Sigmoid colon (tissue), 4 donors: ENCODE data around the gene CCNY.

Source experiments
- CTCF ChIP-seq, 4 experiments: fragments of 450-650 bp in 3 of 4; fragments of 200-600 bp in 1 of 4; IDR thresholded peaks; one replicate each; pipeline ENCODE4 v1.5.1; 2016 to 2019; ENCODE audit warnings: antibody characterized with exemption in 4 of 4, mild to moderate bottlenecking in 3 of 4, moderate library complexity in 2 of 4
- EP300 ChIP-seq, 4 donors: sonication (generic); formaldehyde crosslinking; IDR thresholded peaks; one replicate each; pipeline ENCODE4 v1.6.1; 2017; ENCODE audit warnings: antibody characterized with exemption in 4 of 4
- POLR2A ChIP-seq, 2 donors: fragments of 450-650 bp; IDR thresholded peaks; one replicate each; pipeline ENCODE4 v1.6.1; 2016; ENCODE audit warnings: antibody characterized with exemption in 2 of 2, mild to moderate bottlenecking in 2 of 2, moderate library complexity in 2 of 2
- POLR2AphosphoS5 ChIP-seq, 4 donors: sonication (generic); formaldehyde crosslinking; IDR thresholded peaks; one replicate each; pipeline ENCODE4 v1.6.1; 2017; ENCODE audit warnings: antibody characterized with exemption in 4 of 4

- no peak for TF ChIP-seq CTCF (IDR thresholded peaks at IDR 0.05)
- TF ChIP-seq POLR2A (IDR thresholded peaks at IDR 0.05) = no peak
- TF ChIP-seq POLR2AphosphoS5 (IDR thresholded peaks at IDR 0.05) = no peak
- no peak for TF ChIP-seq EP300 (IDR thresholded peaks at IDR 0.05)
These were observed 99.5 kb downstream of the CCNY start for GRCh38 chr10:35435824-35436223.
